Endothelial cell (in vitro differentiated cells): ENCODE data around the gene PSMG3. TPM values are rescaled to one million over a fixed set of nuclear protein-coding genes. Genes with fewer than 3 reads are reported as not detected.

Experiments
- DNase-seq: peaks from one replicate; pipeline ENCODE4 v3.0.0; 2021; ENCODE audit warnings: low spot score
- H3K27ac Mint-ChIP-seq: one replicate; pipeline ENCODE4 v1.8.0; 2021; ENCODE audit warnings: mixed read lengths, inconsistent platforms; ENCODE audit not compliant: unreplicated experiment
- H3K27me3 Mint-ChIP-seq: one replicate; pipeline ENCODE4 v1.8.0; 2021; ENCODE audit warnings: mild to moderate bottlenecking, moderate library complexity, mixed read lengths, inconsistent platforms; ENCODE audit not compliant: unreplicated experiment
- H3K36me3 Mint-ChIP-seq: one replicate; pipeline ENCODE4 v1.8.0; 2021; ENCODE audit warnings: mild to moderate bottlenecking, low read depth, mixed read lengths, inconsistent platforms; ENCODE audit not compliant: unreplicated experiment
- H3K4me1 Mint-ChIP-seq: one replicate; pipeline ENCODE4 v1.8.0; 2021; ENCODE audit warnings: mild to moderate bottlenecking, mixed read lengths, inconsistent platforms; ENCODE audit not compliant: unreplicated experiment
- H3K4me3 Mint-ChIP-seq: one replicate; pipeline ENCODE4 v1.8.0; 2021; ENCODE audit warnings: mild to moderate bottlenecking, mixed read lengths, inconsistent platforms; ENCODE audit not compliant: unreplicated experiment
- H3K9me3 Mint-ChIP-seq: one replicate; pipeline ENCODE4 v1.8.0; 2021; ENCODE audit warnings: mixed read lengths, inconsistent platforms; ENCODE audit not compliant: unreplicated experiment
- CTCF ChIP-seq: fragments of 200-600 bp; sonication (generic); IDR thresholded peaks from one replicate; pipeline ENCODE4 v1.5.0; 2021; ENCODE audit warnings: antibody characterized with exemption; ENCODE audit not compliant: unreplicated experiment
- total RNA-seq: library from RNA; stranded (reverse); fragmentation: NEBNext Ultra II Directional; extraction: Animal tissue kit (Norgen Biotek cat#: 25700); gene quantifications from one replicate; pipeline ENCODE4 v1.2.1, GENCODE V29; 2021; ENCODE audit not compliant: unreplicated experiment

PSMG3 gene
- total RNA-seq, 1 donor from 2014 or later, result 20.3 TPM

- no peaks in the 10 kb centered on the region for H3K36me3 Mint-ChIP-seq
Measured at GRCh38 chr7:1555813-1556543, 13.9 kb downstream of the PSMG3 start, which contains the start of gene TMEM184A. Gene TMEM184A, minus strand, starts transcription at chr7:1556205. Its CDS starts 721 bp downstream, at chr7:1555484.

GRCh38 chr7:1555046-1555812 lies 14.6 kb downstream of the PSMG3 start:
- no peaks in the 10 kb centered on the region for H3K9me3 Mint-ChIP-seq
- TF ChIP-seq CTCF, result no peak
- H3K27me3 Mint-ChIP-seq, result peaks cover 3% of the 10 kb centered on the region
- peaks cover 2% of the 10 kb centered on the region for H3K4me1 Mint-ChIP-seq
- no peak overlapping the region for H3K27ac Mint-ChIP-seq
- H3K36me3 Mint-ChIP-seq, result no peaks in the 10 kb centered on the region
- no peak for DNase-seq
- H3K4me3 Mint-ChIP-seq, result no peak overlapping the region

More at GRCh38 chr7:1555813-1556543, 13.9 kb downstream of the PSMG3 start, which contains the start of gene TMEM184A:
- TF ChIP-seq CTCF, result peak; percentile 45
- H3K9me3 Mint-ChIP-seq, result no peaks in the 10 kb centered on the region
- peaks cover 2% of the 10 kb centered on the region for H3K4me1 Mint-ChIP-seq
- DNase-seq, result no peak
- H3K27me3 Mint-ChIP-seq, result peaks cover 3% of the 10 kb centered on the region
- H3K27ac Mint-ChIP-seq, result no peak within 1 kb of the TSS
- H3K4me3 Mint-ChIP-seq, result no peak within 1 kb of the TSS

- H3K27ac Mint-ChIP-seq, result no peak overlapping the region
- no peak overlapping the region for H3K4me3 Mint-ChIP-seq
- H3K4me1 Mint-ChIP-seq, result peaks cover 2% of the 10 kb centered on the region
- no peak for TF ChIP-seq CTCF
- peaks cover 3% of the 10 kb centered on the region for H3K27me3 Mint-ChIP-seq
- no peak for DNase-seq
- H3K9me3 Mint-ChIP-seq, result no peaks in the 10 kb centered on the region
- H3K36me3 Mint-ChIP-seq, result no peaks in the 10 kb centered on the region
Measured at GRCh38 chr7:1554333-1555045, 15.3 kb downstream of the PSMG3 start.

- no peak overlapping the region for H3K4me3 Mint-ChIP-seq
- no peak overlapping the region for H3K27ac Mint-ChIP-seq
- TF ChIP-seq CTCF, result no peak
- H3K9me3 Mint-ChIP-seq, result no peaks in the 10 kb centered on the region
- peaks cover 2% of the 10 kb centered on the region for H3K4me1 Mint-ChIP-seq
- no peaks in the 10 kb centered on the region for H3K36me3 Mint-ChIP-seq
- peaks cover 3% of the 10 kb centered on the region for H3K27me3 Mint-ChIP-seq
- DNase-seq, result no peak
Measured at GRCh38 chr7:1553512-1554210, 16.2 kb downstream of the PSMG3 start.
